Lung (tissue), 12 donors: ENCODE measurements around the gene THRSP. TPM values are rescaled to one million over a fixed set of nuclear protein-coding genes. Genes with fewer than 3 reads are reported as not detected.
"Not testable (repeated sequence)": the region's sequence is repeated elsewhere in the genome, so short reads cannot be mapped to it uniquely, and the experiment has no call there.

Experiments used
- ATAC-seq: fragments of 200-7000 bp; cut with Tn5 transposase; one replicate; pipeline ENCODE4 v1.9.1; 2020; ENCODE audit warnings: moderate number of reproducible peaks; ENCODE audit not compliant: insufficient read depth, low FRiP score
- DNase-seq, 3 donors: peaks; one replicate each; pipeline ENCODE4 v3.0.0-alpha.2; 2013 to 2017
- H3K27ac ChIP-seq, 2 donors: one replicate each; pipeline ENCODE4 v1.5.1; 2013; ENCODE audit warnings: mild to moderate bottlenecking in 2 of 2, moderate library complexity in 2 of 2, control low read depth in 1 of 2, inconsistent platforms in 1 of 2, low read depth in 1 of 2, low read length in 1 of 2
- H3K27me3 ChIP-seq, 3 donors: one replicate each; pipeline ENCODE4 v1.5.1; 2013; ENCODE audit warnings: low read length in 2 of 3; ENCODE audit not compliant: control insufficient read depth in 3 of 3, insufficient read depth in 3 of 3
- H3K36me3 ChIP-seq, 4 donors: one replicate each; pipeline ENCODE4 v1.5.1; 2013; ENCODE audit warnings: low read length in 4 of 4, mild to moderate bottlenecking in 1 of 4, moderate library complexity in 1 of 4; ENCODE audit not compliant: control insufficient read depth in 4 of 4, insufficient read depth in 4 of 4
- H3K4me1 ChIP-seq, 5 donors: one replicate each; pipeline ENCODE4 v1.5.1; 2013; ENCODE audit warnings: low read length in 5 of 5, mild to moderate bottlenecking in 2 of 5, moderate library complexity in 1 of 5; ENCODE audit not compliant: control insufficient read depth in 5 of 5, insufficient read depth in 5 of 5
- H3K4me3 ChIP-seq: one replicate; pipeline ENCODE4 v1.5.1; 2013; ENCODE audit warnings: mild to moderate bottlenecking, control low read depth, moderate library complexity
- H3K9ac ChIP-seq, 2 donors: one replicate each; pipeline ENCODE4 v1.5.1; 2013; ENCODE audit warnings: low read length in 2 of 2, control low read depth in 1 of 2; ENCODE audit not compliant: insufficient read depth in 1 of 2
- H3K9me3 ChIP-seq, 4 donors: one replicate each; pipeline ENCODE4 v1.5.1; 2013; ENCODE audit warnings: low read length in 3 of 4, mild to moderate bottlenecking in 1 of 4, moderate library complexity in 1 of 4; ENCODE audit not compliant: control insufficient read depth in 4 of 4, insufficient read depth in 3 of 4
- WGBS, 2 donors: extraction: QIAGEN DNeasy Blood & Tissue Kit; methylation state at CpG; one replicate each; pipeline ENCODE4 v1.1.7; 2013; 5-methylcytosine and 5-hydroxymethylcytosine counted together
- polyA plus RNA-seq, 2 donors: library from polyadenylated mRNA; stranded (reverse); fragments of 200-250 nt; gene quantifications; one replicate each; pipeline ENCODE4 v1.2.1, GENCODE V29; 2013
- total RNA-seq, 2 donors: library from RNA; depleted of rRNA in 1 of 2; stranded (reverse); fragments of >200 nt in 1 of 2; gene quantifications; one replicate each; pipeline ENCODE4 v1.2.1, GENCODE V29; 2014 to 2021
- TF ChIP-seq, protein P1 (sequence below): IDR thresholded peaks from 2 replicates; pipeline ENCODE4 v1.5.1; 2012; ENCODE audit warnings: mild to moderate bottlenecking; ENCODE audit errors: control extremely low read depth, extremely low read depth
- donor health status: control.
- donor health status: control.
- donor health status: Bipolar disorder and iron deficiency.
- donor health status: healthy.
- donor health status: DM: yes; HTN: yes; CAD: no.

THRSP gene
- total and polyA plus RNA-seq, 4 donors, result 0.03 to 0.12 TPM; not detected in 2

DNA sequence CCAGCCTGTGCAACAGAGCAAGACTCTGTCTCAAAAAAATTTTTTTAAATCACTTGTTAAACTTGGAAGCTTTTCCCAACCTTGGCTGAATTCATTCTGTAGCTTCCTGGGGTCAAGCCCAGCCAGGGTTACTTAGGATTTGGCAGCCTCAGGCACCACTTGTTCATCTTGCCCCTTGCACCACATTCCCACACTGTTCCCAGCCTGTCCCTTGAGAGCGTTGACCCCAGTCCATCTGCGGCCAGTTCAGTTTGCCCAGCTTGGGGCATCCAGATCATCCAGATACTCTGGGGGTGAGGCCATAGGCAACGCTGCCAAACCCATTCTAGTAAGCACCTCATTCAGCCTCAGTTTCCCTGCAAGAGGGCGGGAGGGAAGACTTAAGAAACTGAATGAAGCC is 8.7 kb upstream of the THRSP start:
- WGBS, 2 donors, result 90 to 95% methylated on average over 4 of the region's 4 CpGs
- no peaks in the 10 kb centered on the region for H3K27me3 ChIP-seq
- ATAC-seq (no peak), DNase-seq (no peak)
- no peaks in the 10 kb centered on the region for H3K4me1 ChIP-seq
- TF ChIP-seq, protein P1, sequence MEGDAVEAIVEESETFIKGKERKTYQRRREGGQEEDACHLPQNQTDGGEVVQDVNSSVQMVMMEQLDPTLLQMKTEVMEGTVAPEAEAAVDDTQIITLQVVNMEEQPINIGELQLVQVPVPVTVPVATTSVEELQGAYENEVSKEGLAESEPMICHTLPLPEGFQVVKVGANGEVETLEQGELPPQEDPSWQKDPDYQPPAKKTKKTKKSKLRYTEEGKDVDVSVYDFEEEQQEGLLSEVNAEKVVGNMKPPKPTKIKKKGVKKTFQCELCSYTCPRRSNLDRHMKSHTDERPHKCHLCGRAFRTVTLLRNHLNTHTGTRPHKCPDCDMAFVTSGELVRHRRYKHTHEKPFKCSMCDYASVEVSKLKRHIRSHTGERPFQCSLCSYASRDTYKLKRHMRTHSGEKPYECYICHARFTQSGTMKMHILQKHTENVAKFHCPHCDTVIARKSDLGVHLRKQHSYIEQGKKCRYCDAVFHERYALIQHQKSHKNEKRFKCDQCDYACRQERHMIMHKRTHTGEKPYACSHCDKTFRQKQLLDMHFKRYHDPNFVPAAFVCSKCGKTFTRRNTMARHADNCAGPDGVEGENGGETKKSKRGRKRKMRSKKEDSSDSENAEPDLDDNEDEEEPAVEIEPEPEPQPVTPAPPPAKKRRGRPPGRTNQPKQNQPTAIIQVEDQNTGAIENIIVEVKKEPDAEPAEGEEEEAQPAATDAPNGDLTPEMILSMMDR, result no peak
- H3K36me3 ChIP-seq, result no peaks in the 10 kb centered on the region
- no peaks in the 10 kb centered on the region for H3K9me3 ChIP-seq
- no peak overlapping the region for H3K27ac ChIP-seq
- H3K4me3 ChIP-seq, result no peak overlapping the region
- H3K9ac ChIP-seq, result no peak overlapping the region

DNA sequence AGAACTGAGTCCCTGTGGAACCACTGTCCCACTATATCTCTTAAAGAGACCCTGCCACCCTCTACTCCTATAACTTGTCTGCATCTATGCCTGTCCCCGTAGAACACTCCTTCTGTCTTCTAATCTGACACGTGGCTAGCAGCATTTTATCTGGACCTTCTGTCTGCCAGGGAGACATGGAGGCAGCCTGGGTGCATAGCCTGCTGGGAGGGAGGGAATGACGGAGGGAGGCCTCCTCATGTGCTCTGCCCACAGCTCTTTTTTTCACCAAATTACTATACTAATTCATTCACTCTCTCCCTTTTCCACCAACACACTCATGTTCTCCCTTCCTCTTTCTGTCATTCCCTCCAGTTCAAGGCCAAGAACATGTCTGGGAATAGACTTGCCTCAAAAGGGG is 7.6 kb upstream of the THRSP start:
- no peak overlapping the region for H3K27ac ChIP-seq
- TF ChIP-seq, protein P1, result no peak
- no peaks in the 10 kb centered on the region for H3K9me3 ChIP-seq
- H3K4me3 ChIP-seq, result no peak overlapping the region
- H3K36me3 ChIP-seq, result no peaks in the 10 kb centered on the region
- H3K4me1 ChIP-seq, result peaks cover 0 to 2% (median 0%) of the 10 kb centered on the region in 5 donors
- H3K9ac ChIP-seq, result no peak overlapping the region
- no peak for ATAC-seq
- 82 to 92% methylated on average over 3 of the region's 3 CpGs for WGBS, 2 donors
- no peaks in the 10 kb centered on the region for H3K27me3 ChIP-seq
- DNase-seq, result no peak

DNA sequence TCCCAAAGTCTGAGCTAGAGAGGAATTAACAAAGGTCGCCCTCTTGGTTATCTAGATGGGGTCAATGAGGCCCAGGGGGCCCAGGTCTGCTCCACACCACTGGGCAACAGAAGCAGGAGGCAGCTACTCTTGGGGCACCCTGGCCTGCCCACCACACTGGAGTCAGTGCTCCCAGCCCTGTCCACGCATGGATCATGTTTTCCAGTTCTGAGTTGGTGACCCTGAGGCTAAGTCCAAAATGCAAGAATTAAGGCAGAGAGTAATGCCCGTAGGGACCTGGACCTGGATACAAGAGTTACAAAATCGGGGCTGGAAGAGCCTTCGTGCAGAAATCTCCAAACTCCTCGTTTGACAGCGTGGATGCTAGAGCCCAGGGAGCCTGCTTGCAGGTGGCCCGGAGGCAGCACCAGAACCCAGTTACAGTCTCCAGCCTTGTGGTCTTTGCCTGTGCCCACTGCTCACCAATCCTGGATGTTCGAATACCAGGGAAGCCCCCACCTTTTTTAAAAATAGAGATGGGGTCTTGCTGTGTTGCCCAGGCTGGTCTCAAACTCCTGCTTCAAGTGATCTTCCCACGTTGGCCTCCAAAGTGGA is 6.1 kb upstream of the THRSP start:
- no peaks in the 10 kb centered on the region for H3K27me3 ChIP-seq
- no peak for ATAC-seq
- 85% methylated on average over 10 of the region's 10 CpGs for WGBS, 2 donors

DNA sequence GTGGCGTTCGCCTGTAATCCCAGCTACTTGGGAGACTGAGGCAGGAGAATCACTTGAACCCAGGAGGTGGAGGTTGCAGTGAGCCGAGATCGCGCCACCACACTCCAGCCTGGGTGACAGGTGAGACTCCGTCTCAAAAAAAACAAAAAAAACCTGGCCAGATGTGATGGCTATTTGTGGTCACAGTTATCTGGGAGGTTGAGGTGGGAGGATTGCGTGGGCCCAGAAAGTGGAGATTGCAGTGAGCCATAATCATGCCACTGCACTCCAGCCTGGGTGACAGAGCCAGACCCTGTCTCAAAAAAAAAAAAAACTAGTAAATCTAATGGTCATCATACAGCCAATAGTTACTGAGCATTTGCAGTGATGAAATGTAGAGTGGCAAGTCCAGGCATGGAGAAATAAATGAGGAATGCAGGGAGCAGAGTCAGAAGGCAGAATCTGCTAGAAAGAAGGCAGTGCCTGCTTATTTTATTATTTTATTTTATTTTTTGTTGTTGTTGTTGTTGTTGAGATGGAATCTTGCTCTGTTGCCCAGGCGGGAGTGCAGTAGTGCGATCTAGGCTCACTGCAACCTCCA is 3.8 kb upstream of the THRSP start:
- DNase-seq, H3K9ac ChIP-seq, H3K27ac ChIP-seq, H3K27me3 ChIP-seq, H3K9me3 ChIP-seq, H3K4me1 ChIP-seq, ATAC-seq, H3K36me3 ChIP-seq, H3K4me3 ChIP-seq: not testable (repeated sequence)
- 96 to 97% methylated on average over 9 of the region's 9 CpGs for WGBS, 2 donors

More for the DNA sequence above, 6.1 kb upstream of the THRSP start:
- no peak for DNase-seq
- TF ChIP-seq, protein P1, result no peak
- Histone ChIP-seq H3K4me1 (peaks cover 0 to 4% (median 0%) of the 10 kb centered on the region in 5 donors), H3K9me3 (no peaks in the 10 kb centered on the region), H3K27ac (no peak overlapping the region), H3K36me3 (no peaks in the 10 kb centered on the region), H3K4me3 (no peak overlapping the region), H3K9ac (no peak overlapping the region)
